GM21390 (cell line): Measurements from ENCODE around the gene TRIM17.

ENCODE experiments used
- ATAC-seq: cut with Tn5 transposase; IDR thresholded peaks from one replicate; pipeline ENCODE4 v1.9.1; 2021; ENCODE audit not compliant: unreplicated experiment

Gene TRIM17

GRCh38 chr1:228420968-228421826, 4.5 kb upstream of the TRIM17 start:
- ATAC-seq, result no peak

GRCh38 chr1:228417483-228418203, 982 bp upstream of the TRIM17 start:
- ATAC-seq, result no peak

- ATAC-seq, result no peak
Measured at GRCh38 chr1:228417061-228417460, 400 bp upstream of the TRIM17 start.

- no peak for ATAC-seq
Measured at GRCh38 chr1:228415853-228416216, 826 bp downstream of the TRIM17 start.

GRCh38 chr1:228415221-228415620, 1.4 kb downstream of the TRIM17 start:
- ATAC-seq, result no peak

- ATAC-seq, result no peak
Measured at GRCh38 chr1:228414511-228415211, 2.0 kb downstream of the TRIM17 start.

- no peak for ATAC-seq
Measured at GRCh38 chr1:228413241-228414010, 3.2 kb downstream of the TRIM17 start.

GRCh38 chr1:228411548-228412430, 4.9 kb downstream of the TRIM17 start:
- ATAC-seq, result no peak

- ATAC-seq, result no peak
Measured at GRCh38 chr1:228411121-228411520, 5.5 kb downstream of the TRIM17 start.

GRCh38 chr1:228410671-228411070, 6.0 kb downstream of the TRIM17 start:
- no peak for ATAC-seq

GRCh38 chr1:228410015-228410414, 6.6 kb downstream of the TRIM17 start:
- ATAC-seq, result no peak

- no peak for ATAC-seq
Measured at GRCh38 chr1:228408869-228409805, 7.5 kb downstream of the TRIM17 start.

GRCh38 chr1:228408041-228408868, 8.4 kb downstream of the TRIM17 start:
- ATAC-seq, result no peak

- no peak for ATAC-seq
Measured at GRCh38 chr1:228407106-228408040, 9.3 kb downstream of the TRIM17 start.

GRCh38 chr1:228405979-228406228, 10.8 kb downstream of the TRIM17 start:
- ATAC-seq, result no peak

GRCh38 chr1:228405200-228405978, 11.3 kb downstream of the TRIM17 start:
- no peak for ATAC-seq
